Vein endothelial cell (primary cell): ENCODE results near the gene NSUN5. TPM values are rescaled to one million over a fixed set of nuclear protein-coding genes. Genes with fewer than 3 reads are reported as not detected.

Experiments used
- small RNA-seq: library from RNA; depleted of rRNA; stranded (forward); fragments of <200 nt; gene quantifications from one replicate; pipeline ENCODE3, GENCODE V24; 2012
- total RNA-seq: library from RNA; depleted of rRNA; stranded (reverse); fragments of >200 nt; gene quantifications from 2 replicates; pipeline ENCODE4 v1.2.3, GENCODE V29; 2012

Gene NSUN5
- total RNA-seq = 5.2 and 5.3 TPM in 2 replicates

GRCh38 chr7:73308665-73309214, at the start of gene NSUN5:
NSUN5 (minus strand) TSS chr7:73308826; CDS start chr7:73308790, 36 bp downstream.

GRCh38 chr7:73327922-73328321, 19.3 kb upstream of the NSUN5 start, which contains the start of the genes FKBP6 and TRIM50:
FKBP6 (plus strand) TSS chr7:73328161; CDS start chr7:73328429, 268 bp downstream.
TRIM50 (minus strand) TSS chr7:73328082; CDS start chr7:73324787, 3,295 bp downstream.

Small RNA genes within 50 kb of the gene (small RNA-seq; reads per million reads assigned to genes)
- not detected for gene RNU6-1080P

Other genes with a start within 250 kb of the NSUN5 start
- gene SPDYE9, start 222.8 kb downstream of the NSUN5 start, total RNA-seq = not detected in 2 replicates
- gene TRIM50, start 19.3 kb upstream of the NSUN5 start, total RNA-seq = not detected in 2 replicates
- not detected in 2 replicates for gene FKBP6, start 19.3 kb upstream of the NSUN5 start, total RNA-seq
- 0.67 and 1.6 TPM in 2 replicates for gene FZD9, start 125.0 kb upstream of the NSUN5 start, total RNA-seq
- gene BAZ1B, start 213.5 kb upstream of the NSUN5 start, total RNA-seq = 45.7 and 63.6 TPM in 2 replicates
- gene BCL7B, start 248.9 kb upstream of the NSUN5 start, total RNA-seq = 35.9 and 37.2 TPM in 2 replicates